ENCODE measurements around the gene PRM2. TPM values are rescaled to one million over a fixed set of nuclear protein-coding genes. Genes with fewer than 3 reads are reported as not detected.

PRM2 gene
- polyA plus RNA-seq, 3 donors: not detected

DNA sequence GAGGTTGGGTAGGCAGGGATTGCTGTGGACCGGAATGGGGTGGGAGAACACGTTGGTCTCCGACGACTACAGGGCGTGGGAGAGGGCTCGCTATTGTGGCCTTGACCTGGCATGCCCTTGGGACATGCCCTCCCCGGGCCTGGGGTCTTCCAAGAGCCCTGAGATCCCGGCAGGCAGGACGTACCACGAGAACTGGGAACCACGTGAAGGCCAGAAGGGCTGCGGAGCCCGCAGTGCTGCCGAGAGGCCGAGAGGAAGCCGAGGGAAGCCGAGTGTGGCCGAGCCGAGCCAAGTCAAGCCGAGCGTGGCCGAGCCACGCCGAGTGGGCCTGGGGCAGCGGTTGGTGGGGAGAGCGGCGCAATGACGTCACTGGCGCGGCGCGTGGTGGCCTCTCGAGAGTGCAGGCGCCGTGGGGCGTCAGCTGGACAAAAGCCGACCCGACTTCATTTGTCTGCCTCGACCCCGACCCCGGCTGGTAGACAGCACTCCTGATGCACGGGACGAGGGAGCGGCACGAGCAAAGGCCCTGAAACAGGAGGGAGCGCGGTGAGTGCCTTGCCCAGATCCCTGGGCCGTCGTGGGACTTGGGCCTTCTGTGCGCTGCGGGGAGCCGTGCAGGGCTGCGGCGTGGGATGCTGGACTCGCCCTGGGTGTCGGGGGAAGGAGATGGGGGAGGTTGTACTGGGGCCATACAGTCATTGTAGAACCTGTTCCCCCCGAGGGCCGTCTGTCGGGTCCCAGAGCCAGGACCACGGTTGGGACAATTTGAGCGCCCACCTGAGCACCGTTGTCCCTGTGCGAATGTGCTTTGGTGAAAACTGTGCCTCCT lies 26.8 kb downstream of the PRM2 start:
- no peak for DNase-seq

DNA sequence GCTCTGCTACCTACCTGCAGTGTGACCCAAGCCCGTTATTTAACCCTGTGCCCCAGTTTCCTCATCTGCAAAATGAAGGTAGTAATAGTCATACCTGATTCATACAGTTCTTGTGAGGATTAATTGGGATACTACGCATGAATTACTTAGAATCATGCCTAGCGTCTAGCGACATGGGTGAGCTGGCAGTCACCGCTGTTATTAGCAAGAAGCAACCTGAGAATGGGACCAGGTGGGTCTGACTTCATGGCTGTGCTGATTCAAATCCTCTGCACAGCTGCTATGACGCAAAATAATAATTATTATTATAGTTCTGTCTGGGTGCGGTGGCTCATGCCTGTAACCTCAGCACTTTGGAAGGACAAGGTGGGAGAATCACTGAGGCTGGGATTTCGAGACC lies 28.1 kb downstream of the PRM2 start:
- DNase-seq: no peak

DNA sequence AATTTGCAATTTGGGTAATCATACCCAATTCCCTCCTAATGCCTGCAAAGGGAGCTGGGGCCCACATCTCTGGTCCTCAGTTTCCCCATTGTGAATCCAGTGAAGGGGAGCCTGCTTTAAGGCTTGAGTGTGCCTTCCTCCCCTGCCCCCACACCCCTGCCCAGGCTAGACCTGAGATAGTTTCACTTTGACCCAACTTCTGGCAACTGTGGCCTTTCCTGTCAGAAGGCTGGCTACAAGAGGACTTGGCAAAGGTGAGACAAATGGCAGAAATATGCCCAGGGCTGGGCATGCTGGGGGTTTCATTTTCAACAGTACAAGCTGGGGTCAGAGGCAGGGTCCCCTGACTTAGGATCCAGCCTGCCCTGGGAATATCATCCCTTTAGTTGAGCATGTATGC lies 30.3 kb downstream of the PRM2 start:
- DNase-seq: no peak

DNA sequence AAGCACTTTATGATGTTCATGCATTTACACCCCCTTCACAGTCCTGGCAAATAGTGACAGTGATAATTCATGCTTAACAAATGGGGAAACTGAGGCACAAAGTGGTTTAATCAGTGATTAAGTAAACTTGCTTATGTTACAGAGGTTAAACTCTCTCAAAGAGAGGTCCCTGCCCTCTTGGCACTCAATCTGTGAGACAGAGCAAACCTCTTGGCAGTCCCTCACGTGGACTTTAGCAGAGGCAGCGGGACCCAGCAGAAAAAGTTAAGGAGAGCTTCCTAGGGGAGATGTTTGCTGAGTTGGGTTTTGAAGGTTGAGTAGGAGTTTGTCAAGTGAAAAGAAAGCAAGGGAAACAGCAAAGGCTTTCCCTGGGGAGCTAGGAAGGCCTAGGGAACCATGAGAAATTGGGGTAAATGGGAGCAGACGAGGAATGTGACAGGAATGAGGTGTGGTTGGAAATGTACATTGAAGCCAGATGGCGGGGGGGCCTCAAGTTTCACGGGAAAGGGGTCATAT lies 31.0 kb downstream of the PRM2 start:
- DNase-seq: no peak

DNA sequence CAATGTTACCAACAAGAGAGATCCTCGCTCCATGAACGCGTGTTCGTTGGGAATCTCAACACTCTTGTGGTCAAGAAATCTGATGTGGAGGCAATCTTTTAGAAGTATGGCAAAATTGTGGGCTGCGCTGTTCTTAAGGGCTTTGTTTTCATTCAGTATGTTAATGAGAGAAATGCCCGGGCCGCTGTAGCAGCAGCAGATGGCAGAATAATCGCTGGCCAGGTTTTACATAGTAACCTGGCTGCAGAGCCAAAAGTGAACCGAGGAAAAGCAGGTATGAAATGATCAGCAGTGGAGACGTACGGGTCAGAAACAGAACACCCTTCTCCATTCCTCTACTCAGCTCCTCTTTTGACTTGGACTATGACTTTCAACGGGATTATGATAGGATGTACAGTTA lies 33.6 kb downstream of the PRM2 start:
- DNase-seq: no peak

DNA sequence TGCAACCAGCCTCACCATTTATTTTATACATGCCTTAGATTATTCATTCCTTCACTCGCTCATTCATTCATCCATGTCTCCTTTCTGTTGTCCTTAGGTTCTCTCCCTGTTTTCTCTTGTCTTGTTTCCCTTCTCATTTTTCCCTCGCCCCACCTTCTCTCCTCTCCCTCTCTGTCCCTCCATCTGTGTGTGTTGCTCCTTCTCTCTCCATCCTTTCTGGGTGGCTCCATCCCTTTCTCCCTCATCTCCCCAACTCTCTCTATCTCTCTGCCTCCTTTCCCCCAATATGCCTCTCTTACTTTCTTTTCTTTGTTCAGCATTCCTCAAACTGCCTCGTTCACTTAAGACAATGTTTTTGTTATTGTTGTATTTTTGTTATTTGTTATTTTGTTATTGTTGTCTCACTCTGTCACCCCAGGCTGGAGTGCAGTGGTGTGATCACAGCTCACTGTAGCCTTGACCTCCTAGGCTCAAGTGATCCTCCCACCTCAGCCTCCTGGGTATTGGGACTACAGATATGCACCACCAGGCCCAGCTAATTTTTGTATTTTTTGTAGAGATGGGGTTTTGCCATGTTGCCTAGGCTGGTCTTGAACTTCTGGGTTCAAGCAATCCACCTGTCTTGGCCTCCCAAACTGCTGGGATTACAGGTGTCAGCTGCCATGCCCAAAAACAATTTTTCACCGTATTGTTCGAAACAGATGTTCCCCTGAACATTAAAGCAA lies 34.6 kb downstream of the PRM2 start:
- no peak for DNase-seq

DNA sequence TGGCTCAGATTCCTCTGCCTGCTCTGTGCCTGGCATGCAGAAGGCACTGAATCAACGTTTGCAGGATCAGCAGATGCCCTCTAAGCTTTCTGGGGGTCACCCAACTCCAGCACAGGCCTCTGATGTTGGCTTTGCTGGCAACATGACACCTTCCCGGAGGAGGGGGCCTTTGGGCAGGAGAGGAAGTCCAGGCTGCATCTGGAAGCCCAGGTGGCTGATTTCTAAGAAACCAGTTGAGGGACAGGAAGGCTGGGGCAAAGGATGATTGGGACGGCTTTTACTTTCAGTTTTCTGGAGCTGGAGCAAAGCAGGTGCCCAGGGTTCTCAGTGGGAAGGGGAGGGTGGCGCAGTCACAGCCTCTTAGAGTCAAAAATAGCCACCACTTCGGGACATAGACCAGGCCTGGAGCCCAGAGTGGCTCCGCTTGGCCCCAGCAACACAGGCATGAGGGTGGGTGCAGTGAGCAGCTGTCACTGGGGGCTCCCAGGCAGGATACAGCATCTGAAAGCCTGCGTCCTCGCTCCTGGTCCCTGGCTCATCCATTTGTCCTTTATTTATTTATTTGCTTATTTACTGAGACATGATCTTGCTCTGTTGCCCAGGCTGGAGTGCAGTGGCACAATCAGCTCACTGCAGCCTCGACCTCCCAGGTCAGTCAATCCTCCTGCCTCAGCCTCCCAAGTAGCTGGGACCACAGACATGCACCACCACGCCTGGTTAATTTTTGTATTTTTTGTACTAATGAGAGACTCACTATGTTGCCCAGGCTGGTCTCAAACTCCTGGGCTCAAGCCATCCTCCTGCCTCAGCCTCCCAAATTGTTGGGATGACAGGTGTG lies 35.4 kb downstream of the PRM2 start:
- no peak for DNase-seq

DNA sequence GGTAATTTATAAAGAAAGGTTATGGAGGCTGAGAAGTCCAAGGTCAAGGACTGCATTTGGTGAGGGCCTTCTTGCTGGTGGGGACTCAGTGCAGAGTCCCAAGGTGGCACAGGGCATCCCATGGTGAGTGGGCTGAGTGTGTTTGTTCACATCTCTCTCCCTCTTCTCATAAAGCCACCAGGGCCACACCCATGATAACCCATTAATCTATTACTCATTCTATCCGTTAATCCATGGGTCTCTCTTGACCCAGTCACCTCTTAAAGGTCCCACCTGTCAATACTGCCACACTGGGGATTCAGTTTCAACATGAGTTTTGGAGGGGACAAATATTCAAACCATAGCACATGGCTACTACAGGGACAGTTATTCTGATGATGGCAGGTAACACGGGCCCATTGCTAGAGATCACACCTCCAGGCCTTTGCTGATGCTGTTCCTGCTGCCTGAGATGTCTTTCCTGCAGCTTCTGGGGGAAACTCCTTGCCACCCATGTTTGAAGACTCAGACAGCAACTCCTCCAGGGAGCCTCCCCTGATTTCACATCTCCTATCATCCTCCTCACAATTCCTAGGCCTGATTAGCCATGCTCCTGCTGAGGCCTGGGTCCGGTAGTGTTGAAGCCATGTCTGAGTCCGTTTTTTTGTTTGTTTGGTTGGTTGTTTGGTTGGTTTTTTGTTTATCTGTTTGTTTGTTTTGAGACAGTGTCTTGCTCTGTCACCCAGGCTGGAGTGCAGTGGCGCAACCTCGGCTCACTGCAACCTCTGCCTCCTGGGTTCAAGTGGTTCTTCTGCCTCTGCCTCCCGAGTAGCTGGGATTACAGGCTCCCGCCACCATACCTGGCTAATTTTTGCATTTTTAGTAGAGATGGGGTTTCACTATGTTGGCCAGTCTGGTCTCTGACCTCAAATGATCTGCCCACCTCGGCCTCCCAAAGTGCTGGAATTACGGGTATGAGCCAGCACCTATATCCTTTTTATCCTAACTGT lies 36.3 kb downstream of the PRM2 start:
- no peak for DNase-seq

DNA sequence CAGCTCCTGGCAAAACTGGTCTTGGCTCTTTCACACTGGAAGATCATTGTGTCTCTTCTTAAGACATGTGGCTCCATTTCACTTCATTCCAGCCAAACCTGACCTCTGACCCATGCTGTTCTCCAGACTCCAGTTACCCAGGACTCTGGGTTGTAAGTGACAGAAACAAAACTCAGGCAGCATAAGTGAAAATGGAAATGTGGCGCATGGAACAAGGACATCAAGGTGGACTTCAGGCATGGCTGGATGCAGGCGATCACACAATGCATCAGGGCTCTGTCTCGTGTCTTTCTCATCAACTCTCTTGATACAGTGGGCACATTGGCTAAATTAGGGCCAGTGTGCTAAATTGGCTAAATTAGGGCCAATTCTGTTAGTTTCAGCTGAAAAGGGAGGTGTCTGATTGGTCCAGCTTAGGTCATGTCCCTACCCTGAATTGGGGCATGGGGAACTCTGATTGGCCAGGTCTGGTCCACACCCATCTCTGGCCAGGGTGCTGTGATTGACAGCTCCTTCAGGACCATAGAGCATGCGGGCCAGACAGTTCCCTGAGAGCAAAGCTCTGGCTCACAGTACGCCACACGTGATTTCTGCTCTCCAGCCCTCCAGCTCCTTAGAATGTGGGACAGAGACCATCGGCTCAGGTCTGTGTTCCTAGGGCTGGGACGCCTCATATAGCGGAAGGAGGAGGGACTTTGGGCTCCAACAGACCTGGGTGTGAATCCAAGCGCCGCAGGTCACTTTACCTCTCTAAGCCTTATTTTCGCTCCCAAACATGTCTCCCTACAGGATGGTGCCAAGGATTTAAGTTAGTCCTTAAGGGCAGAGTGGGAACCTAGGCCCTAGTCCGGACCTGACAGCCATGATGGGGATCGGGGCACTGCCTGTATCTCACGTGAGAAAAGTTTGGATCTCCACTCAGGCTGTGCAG lies 37.7 kb downstream of the PRM2 start:
- DNase-seq: no peak

DNA sequence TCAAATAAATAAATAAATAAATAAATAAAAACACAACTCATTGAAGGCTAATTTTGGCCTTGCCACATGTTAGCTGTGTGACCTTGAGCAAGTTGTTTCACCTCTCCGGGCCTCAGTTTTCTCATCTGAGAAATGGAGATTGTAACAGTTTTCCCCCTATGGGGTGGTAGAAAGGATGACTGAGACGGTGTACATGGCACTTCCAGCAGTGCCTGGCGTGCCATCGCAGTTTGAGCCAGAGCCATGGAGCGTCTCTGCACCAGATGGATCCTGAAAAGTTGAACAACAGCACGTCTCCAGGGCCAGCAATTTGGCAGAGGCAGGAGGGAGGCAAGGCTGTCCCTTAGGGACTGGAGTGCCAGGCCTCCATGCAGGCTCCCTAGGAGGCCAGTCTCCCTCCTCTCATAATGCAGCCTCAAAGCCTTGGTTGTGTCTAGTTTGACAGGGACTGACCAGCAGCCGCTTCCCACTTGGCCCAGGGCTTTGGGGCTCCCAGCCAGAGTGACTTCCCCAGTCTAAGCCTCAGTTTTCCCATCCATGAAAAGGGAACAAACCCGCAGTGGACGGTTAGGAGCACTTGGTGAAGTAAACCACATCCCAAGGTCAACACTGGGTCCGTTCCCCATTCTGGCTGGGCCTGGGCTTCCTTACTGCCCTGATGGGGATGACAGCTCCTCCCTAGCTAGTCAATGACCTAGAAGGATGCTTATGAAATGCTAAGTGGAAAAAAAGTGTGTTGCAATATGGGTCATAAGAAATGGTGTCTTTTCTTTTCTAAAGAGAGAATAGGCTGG lies 39.6 kb downstream of the PRM2 start:
- DNase-seq: no peak

DNA sequence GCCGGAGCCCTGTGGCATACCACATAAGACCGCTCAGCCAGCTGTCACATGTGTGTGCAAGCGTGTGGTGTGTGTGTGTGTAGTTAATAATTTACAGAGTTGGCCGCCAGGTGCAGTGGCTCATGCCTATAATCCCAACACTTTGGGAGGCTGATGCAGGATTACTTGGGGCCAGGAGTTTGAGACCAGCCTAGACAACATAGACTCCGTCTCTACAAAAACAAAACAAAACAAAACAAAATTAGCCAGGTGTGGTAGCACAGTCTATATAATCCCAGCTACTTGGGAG lies 40.6 kb downstream of the PRM2 start:
- no peak for DNase-seq

DNA sequence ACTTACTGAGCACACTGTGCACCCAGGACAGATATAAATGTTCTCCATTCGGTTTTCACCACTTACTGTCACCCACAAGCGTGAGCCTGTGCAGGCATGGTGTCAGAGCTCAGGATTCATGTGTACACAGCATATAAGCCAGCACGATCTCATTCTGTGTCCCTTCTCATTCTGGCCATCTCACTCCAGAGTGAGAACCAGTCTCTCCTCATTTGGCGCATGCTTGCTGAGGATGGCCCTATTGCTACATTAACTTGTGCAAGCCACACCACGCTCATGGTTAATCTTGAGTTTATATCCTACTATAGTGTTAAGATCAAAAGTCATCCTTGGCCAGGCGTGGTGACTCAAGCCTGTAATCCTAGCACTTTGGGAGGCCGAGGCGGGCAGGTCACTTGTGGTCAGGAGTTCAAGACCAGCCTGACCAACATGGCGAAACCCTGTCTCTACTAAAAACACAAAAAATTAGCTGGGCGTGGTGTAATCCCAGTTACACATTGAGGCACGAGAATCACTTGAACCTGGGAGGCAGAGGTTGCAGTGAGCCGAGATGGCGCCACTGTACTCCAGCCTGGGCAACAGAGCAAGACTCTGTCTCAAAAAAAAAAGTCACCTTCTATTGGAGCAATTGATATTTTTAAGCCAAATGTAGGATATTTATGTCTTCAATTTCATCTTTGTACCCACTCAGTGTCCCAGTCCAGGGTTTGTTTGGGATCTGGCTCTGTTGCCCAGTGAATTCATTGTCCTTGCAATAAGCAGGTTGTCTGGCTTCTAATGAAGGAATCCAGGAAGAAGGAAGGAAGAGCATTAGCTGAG lies 41.2 kb downstream of the PRM2 start:
- no peak for DNase-seq

DNA sequence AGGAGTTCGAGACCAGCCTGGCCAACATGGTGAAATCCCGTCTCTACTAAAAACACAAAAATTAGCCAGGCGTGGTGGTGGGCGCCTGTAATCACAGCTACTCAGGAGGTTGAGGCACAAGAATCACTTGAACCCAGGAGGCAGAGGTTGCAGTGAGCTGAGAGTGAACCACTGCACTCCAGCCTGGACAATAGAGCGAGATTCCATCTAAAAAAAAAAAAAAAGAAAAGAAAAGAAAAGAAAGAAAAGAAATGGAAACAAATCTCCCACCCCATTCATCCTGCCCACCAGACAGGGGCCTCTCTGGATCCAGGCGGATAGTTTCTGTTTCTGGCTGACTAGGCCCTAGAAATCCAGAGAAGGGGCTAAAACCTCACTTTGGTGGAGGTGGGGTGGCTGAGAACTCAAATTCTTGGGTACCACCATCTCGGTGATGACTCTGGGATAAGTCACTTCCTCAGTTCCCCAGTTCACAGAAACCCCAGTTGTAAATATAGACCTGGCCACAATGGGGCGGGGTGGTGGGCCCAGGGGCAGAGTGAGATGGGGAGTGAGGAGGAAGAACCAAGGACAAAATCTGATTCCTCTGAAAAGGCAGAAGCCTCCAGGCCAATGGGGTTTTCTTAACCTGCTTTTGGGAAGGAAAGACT lies 42.4 kb downstream of the PRM2 start:
- DNase-seq: no peak

DNA sequence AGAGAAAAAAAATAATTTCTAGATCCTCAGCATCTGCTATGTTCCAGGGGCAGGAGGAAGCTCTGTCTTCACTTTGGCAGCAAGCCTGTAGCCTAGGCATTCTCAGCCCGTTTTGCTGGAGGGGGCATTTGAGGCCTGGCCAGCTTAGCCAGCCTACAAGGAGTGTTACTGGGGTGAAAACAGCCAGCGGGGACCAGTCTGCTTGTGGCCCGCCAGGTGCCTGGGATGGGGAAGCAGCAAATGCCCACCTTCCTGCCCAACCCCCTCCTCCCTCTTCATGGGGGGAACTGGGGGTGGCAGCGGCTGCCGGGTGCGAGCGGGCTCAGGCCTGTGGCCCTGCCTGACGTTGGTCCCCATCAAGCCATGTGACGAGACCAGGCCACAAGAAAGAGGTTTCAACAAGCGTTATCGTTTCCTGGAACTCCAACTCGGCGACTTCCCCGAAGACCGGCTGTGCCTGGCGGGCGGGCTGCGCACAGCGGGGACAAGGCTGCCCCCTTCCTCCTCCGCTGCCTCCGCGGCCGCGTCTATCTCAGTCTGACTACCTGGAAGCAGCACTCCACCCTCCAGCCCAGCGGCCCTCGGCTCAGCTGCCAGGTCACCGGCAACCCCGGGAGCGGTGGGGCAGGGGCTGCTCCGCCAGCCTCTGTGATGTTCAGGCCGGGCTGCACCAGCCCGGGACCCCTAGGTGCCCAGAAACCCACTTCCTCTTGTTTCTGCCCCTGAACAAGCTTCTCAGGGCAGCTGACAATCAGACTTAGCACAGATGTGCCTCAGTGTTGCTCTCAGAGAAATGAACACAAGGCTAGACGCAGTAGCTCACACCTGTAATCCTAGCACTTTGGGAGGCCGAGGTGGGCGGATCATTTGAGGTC lies 43.2 kb downstream of the PRM2 start:
- DNase-seq: no peak

DNA sequence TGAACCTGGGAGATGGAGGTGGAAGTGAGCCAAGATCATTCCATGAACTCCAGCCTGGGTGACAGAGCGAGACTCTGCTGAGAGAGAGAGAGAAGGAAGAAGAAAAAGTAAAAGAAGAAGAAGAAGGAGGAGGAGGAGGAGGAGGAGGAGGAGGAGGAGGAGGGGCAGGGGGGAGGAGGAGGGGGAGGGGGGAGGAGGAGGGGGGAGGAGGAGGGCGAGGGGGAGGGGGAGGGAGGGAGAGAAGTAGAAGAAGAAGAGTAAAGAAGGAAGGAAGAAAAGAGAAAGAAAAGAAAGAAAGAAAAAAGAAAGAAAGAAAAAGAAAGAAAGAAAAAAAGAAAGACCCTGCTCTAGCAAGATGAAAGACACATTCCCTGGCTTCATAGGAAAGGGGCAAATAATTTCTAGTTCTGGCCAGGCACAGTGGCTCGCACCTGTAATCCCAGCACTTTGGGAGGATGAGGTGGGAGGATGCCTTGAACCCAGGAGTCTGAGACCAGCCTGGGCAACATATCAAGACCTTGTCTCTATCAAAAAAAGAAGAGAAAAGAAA lies 43.9 kb downstream of the PRM2 start:
- DNase-seq: no peak

DNA sequence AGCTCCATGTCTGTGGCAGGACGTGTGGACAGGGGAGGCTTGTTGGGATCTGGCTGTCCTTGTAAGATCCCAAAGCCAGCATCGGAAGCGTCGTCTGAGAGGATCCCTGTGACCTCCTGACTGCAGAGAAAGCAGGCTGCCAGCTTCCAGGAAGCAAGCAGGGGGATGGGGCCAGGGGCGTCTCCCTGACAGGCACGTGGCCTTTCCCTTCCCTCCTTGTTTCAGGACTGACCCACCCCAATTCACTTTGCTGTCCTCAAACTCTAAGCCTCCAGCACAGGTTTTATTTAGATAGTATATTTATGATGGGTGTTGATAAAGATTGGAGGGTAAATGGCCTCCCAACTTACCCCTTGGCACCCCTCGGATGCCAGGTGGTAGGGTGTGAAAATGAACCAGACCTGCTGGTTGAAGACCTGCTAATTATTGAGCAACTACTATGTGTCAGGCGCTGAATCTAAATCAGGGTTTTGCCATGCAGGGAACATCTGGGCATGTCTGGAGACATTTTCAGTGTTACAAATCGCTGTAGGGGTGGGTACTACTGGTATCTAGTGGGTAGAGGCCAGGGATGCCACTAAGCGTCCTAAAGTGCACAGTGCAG lies 44.8 kb downstream of the PRM2 start:
- DNase-seq: no peak
